Parathyroid adenoma (tissue), 2 donors: ENCODE data around the gene PDRG1.

Experiments
- H2AFZ ChIP-seq: fragments of 300-600 bp; sonication (generic); one replicate; pipeline ENCODE4 v1.7.0; 2017; ENCODE audit warnings: antibody characterized with exemption, mild to moderate bottlenecking
- H3K27ac ChIP-seq: fragments of 300-600 bp; sonication (generic); one replicate; pipeline ENCODE4 v1.7.0; 2017
- H3K27me3 ChIP-seq: fragments of 300-600 bp; sonication (generic); one replicate; pipeline ENCODE4 v1.7.0; 2017; ENCODE audit warnings: low read length; ENCODE audit not compliant: control insufficient read depth, insufficient read depth
- H3K36me3 ChIP-seq: fragments of 300-600 bp; sonication (generic); one replicate; pipeline ENCODE4 v1.7.0; 2017; ENCODE audit warnings: low read length; ENCODE audit not compliant: control insufficient read depth, insufficient read depth
- H3K4me1 ChIP-seq: fragments of 300-600 bp; sonication (generic); one replicate; pipeline ENCODE4 v1.7.0; 2017; ENCODE audit warnings: control low read depth
- H3K4me2 ChIP-seq: fragments of 300-600 bp; sonication (generic); one replicate; pipeline ENCODE4 v1.7.0; 2017; ENCODE audit warnings: low read length
- H3K4me3 ChIP-seq: fragments of 300-600 bp; sonication (generic); one replicate; pipeline ENCODE4 v1.7.0; 2017; ENCODE audit warnings: low read depth, low read length
- H3K79me2 ChIP-seq: fragments of 300-600 bp; sonication (generic); one replicate; pipeline ENCODE4 v1.7.0; 2017; ENCODE audit warnings: control low read depth
- H3K9ac ChIP-seq: fragments of 300-600 bp; sonication (generic); one replicate; pipeline ENCODE4 v1.7.0; 2017; ENCODE audit warnings: mild to moderate bottlenecking
- H3K9me3 ChIP-seq: fragments of 300-600 bp; sonication (generic); one replicate; pipeline ENCODE4 v1.7.0; 2017; ENCODE audit warnings: low read length; ENCODE audit not compliant: control insufficient read depth
- CTCF ChIP-seq: fragments of 300-600 bp; sonication (generic); IDR thresholded peaks from one replicate; pipeline ENCODE4 v1.7.0; 2017; ENCODE audit warnings: antibody characterized with exemption, mild to moderate bottlenecking
- donor health status: primary hyperparathyroidism.

The PDRG1 gene

DNA sequence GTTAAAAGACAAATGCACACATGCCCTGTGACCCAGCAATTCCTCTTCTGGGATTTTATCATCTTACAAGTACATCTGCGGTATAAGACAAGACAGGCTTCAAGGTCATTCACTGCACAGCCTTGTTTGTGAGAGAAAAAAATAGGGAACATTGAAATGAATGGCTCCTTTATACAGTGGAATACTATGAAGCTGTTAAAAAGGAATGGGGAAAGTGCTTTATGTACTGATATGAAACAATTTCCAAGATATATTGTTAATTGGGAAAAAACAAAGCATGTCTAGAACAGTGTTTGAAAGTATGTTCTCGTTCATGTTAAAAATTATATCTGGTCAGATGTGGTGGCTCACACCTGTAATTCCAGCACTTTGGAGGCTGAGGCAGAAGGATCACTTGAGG lies 25.4 kb downstream of the PDRG1 start:
- Histone ChIP-seq H3K4me2 (no peak overlapping the region), H3K4me1 (peaks cover 13% of the 10 kb centered on the region), H3K79me2 (no peaks in the 10 kb centered on the region), H3K9me3 (no peaks in the 10 kb centered on the region), H3K4me3 (no peak overlapping the region), H3K27me3 (no peaks in the 10 kb centered on the region), H2AFZ (no peak overlapping the region), H3K36me3 (no peaks in the 10 kb centered on the region), H3K27ac (no peak overlapping the region), H3K9ac (no peak overlapping the region)
- TF ChIP-seq CTCF: no peak

DNA sequence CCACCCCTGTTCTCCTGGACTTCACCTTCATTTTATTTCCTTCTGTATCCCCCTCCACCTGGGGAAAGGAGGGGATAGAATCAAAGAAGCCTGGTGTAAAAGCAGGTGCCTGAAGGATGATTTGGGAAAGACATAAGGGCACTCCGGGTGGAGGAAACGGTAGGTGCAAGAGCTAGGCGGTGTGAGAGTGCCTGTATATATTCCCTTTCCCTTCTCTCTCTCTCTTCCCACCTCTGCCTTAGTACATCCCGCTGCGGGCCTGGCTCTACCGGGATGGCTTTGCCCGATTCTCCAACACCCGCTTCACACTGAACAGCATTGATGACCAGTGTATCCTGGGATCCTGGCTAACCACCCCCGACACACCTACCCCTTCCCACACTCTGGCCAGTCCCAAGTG lies 26.2 kb downstream of the PDRG1 start:
- peak overlapping the region; percentile 51 for H2AFZ ChIP-seq
- H3K4me3 ChIP-seq: no peak overlapping the region
- no peak overlapping the region for H3K9ac ChIP-seq
- no peak overlapping the region for H3K4me2 ChIP-seq
- no peaks in the 10 kb centered on the region for H3K27me3 ChIP-seq
- no peak for TF ChIP-seq CTCF
- H3K79me2 ChIP-seq: no peaks in the 10 kb centered on the region
- H3K4me1 ChIP-seq: peaks cover 15% of the 10 kb centered on the region
- peak overlapping the region; percentile 60 for H3K27ac ChIP-seq
- no peaks in the 10 kb centered on the region for H3K9me3 ChIP-seq
- H3K36me3 ChIP-seq: no peaks in the 10 kb centered on the region

DNA sequence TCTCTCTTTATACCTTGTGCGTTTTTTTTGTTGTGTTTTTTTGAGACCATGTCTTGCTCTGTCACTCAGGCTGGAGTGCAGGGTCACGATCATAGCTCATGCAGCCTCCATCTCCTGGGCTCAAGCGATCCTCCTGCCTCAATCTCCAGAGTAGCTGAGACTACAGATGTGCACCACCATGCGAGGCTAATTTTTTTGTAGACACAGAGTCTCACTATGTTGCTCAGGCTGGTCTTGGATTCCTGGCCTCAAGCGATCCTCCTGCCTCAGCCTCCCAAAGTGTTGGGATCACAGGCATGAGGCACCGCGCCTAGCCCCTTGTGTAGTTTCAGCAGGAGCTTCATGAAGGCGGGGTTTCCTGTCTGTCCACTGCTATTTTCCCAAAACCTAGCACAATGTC lies 27.3 kb downstream of the PDRG1 start:
- H3K27ac ChIP-seq: no peak overlapping the region
- TF ChIP-seq CTCF: no peak
- H3K9ac ChIP-seq: no peak overlapping the region
- H3K4me2 ChIP-seq: no peak overlapping the region
- no peak overlapping the region for H3K4me3 ChIP-seq
- H3K36me3 ChIP-seq: no peaks in the 10 kb centered on the region
- no peak overlapping the region for H2AFZ ChIP-seq
- H3K79me2 ChIP-seq: no peaks in the 10 kb centered on the region
- H3K9me3 ChIP-seq: no peaks in the 10 kb centered on the region
- peaks cover 25% of the 10 kb centered on the region for H3K4me1 ChIP-seq
- no peaks in the 10 kb centered on the region for H3K27me3 ChIP-seq

DNA sequence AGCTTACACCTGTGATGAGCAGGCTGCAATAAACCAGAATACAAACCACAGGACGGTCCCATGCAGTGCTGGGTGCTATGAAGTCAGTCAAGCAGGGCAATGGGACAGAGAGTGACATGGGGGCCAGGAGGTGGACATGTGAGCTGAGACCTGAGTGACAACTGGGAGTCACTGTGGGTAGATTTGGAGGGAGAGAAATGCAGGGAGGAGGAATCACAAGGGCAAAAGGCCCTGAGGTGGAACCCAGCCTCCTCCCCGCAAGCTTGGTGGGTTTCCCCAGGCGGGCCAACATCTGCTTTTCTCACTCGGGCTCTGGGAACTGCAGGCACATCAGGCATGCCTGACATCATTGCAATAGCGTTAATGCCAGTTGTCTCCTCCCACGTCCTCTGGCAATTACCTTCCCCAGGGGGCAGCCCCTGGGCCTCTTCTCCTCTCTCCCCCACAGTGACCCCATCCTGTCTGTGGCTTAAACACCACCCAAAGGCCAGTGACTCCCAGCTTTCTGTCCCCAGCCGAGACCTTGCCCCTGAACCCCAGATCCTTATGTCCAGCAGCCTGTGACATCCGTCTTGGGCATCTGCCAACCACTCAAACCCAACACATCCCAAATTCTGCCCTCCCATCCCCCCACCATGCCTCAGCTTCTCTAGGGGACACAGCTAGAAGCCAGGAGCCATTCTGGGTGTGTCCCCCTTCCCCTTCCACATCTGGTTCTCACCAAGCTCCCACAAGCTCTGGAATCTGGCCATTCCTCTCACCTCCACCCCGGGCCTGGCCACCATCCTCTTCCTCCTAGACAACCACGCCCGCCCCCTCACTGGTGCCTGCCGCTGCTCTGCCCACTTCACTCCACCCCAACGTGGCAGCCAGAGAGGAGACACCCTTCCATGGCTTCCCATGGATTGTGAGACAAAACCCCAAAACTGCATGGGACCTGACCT lies 28.2 kb downstream of the PDRG1 start:
- Histone ChIP-seq H3K4me1 (peaks cover 34% of the 10 kb centered on the region), H3K79me2 (no peaks in the 10 kb centered on the region), H3K9ac (no peak overlapping the region), H3K36me3 (no peaks in the 10 kb centered on the region), H3K4me2 (no peak overlapping the region), H3K4me3 (no peak overlapping the region), H3K9me3 (no peaks in the 10 kb centered on the region), H2AFZ (peak overlapping the region; percentile 1), H3K27me3 (no peaks in the 10 kb centered on the region), H3K27ac (no peak overlapping the region)
- no peak for TF ChIP-seq CTCF

GRCh38 chr20:31922588-31922987 lies 29.3 kb downstream of the PDRG1 start:
- H3K27ac ChIP-seq: no peak overlapping the region
- no peak overlapping the region for H3K9ac ChIP-seq
- peaks cover 40% of the 10 kb centered on the region for H3K4me1 ChIP-seq
- no peak overlapping the region for H3K4me3 ChIP-seq
- no peaks in the 10 kb centered on the region for H3K36me3 ChIP-seq
- no peaks in the 10 kb centered on the region for H3K9me3 ChIP-seq
- H3K79me2 ChIP-seq: no peaks in the 10 kb centered on the region
- no peaks in the 10 kb centered on the region for H3K27me3 ChIP-seq
- H2AFZ ChIP-seq: no peak overlapping the region
- no peak overlapping the region for H3K4me2 ChIP-seq
- TF ChIP-seq CTCF: no peak
